Activated CD4-positive, alpha-beta T cell treated with anti-CD3 and anti-CD28 coated beads, Interleukin-2, amount 10 ng/mL, durations not matched to agents 24 days and 14 days (primary cell): Measurements from ENCODE around the gene PACRG. TPM values are rescaled to one million over a fixed set of nuclear protein-coding genes. Genes with fewer than 3 reads are reported as not detected.

ENCODE experiments used
- DNase-seq: peaks from one replicate; pipeline ENCODE4 v3.0.0; 2022
- H3K27ac Mint-ChIP-seq: one replicate; pipeline ENCODE4 v1.8.0; 2022; ENCODE audit warnings: mild to moderate bottlenecking, mixed read lengths
- H3K27me3 Mint-ChIP-seq: one replicate; pipeline ENCODE4 v1.8.0; 2022; ENCODE audit warnings: mixed read lengths
- H3K36me3 Mint-ChIP-seq: one replicate; pipeline ENCODE4 v1.8.0; 2022; ENCODE audit warnings: low read depth, mild to moderate bottlenecking, mixed read lengths
- H3K4me1 Mint-ChIP-seq: one replicate; pipeline ENCODE4 v1.8.0; 2021; ENCODE audit warnings: mixed read lengths
- H3K4me3 Mint-ChIP-seq: one replicate; pipeline ENCODE4 v1.8.0; 2022; ENCODE audit warnings: mild to moderate bottlenecking, moderate library complexity, mixed read lengths
- H3K9me3 Mint-ChIP-seq: one replicate; pipeline ENCODE4 v1.8.0; 2021; ENCODE audit warnings: mixed read lengths
- intact Hi-C: fragments of 100-400 bp; cut with micrococcal nuclease; formaldehyde crosslinking; loops from one replicate; pipeline ENCODE4 v1.15.1; 2023
- total RNA-seq: library from RNA; stranded (reverse); gene quantifications from 2 replicates; pipeline ENCODE4 v1.2.3, GENCODE V29; 2022

Gene PACRG
- total RNA-seq, 1 donor from 2014 or later, result not detected

GRCh38 chr6:163228041-163228440, 500.3 kb downstream of the PACRG start:
- no peak for DNase-seq
- H3K36me3 Mint-ChIP-seq, result no peaks in the 10 kb centered on the region
- no peak overlapping the region for H3K4me3 Mint-ChIP-seq
- no peak overlapping the region for H3K27ac Mint-ChIP-seq
- H3K4me1 Mint-ChIP-seq, result no peaks in the 10 kb centered on the region
- no peaks in the 10 kb centered on the region for H3K27me3 Mint-ChIP-seq
- H3K9me3 Mint-ChIP-seq, result no peaks in the 10 kb centered on the region
- intact Hi-C loops, result no loop called here

- H3K27me3 Mint-ChIP-seq, result no peaks in the 10 kb centered on the region
- intact Hi-C loops, result no loop called here
- no peak overlapping the region for H3K4me3 Mint-ChIP-seq
- H3K9me3 Mint-ChIP-seq, result no peaks in the 10 kb centered on the region
- H3K4me1 Mint-ChIP-seq, result no peaks in the 10 kb centered on the region
- DNase-seq, result no peak
- H3K27ac Mint-ChIP-seq, result no peak overlapping the region
- no peaks in the 10 kb centered on the region for H3K36me3 Mint-ChIP-seq
Measured at GRCh38 chr6:163229050-163229449, 501.3 kb downstream of the PACRG start.

- Mint-ChIP-seq H3K4me3 (no peak overlapping the region), H3K27me3 (peaks cover 2% of the 10 kb centered on the region), H3K4me1 (no peaks in the 10 kb centered on the region), H3K27ac (no peak overlapping the region), H3K36me3 (no peaks in the 10 kb centered on the region), H3K9me3 (no peaks in the 10 kb centered on the region)
- no peak for DNase-seq
- intact Hi-C loops, result no loop called here
Measured at GRCh38 chr6:163230901-163231300, 503.1 kb downstream of the PACRG start.

GRCh38 chr6:163231356-163232014, 503.7 kb downstream of the PACRG start:
- Mint-ChIP-seq H3K27me3 (peaks cover 6% of the 10 kb centered on the region), H3K4me3 (no peak overlapping the region), H3K4me1 (no peaks in the 10 kb centered on the region), H3K36me3 (no peaks in the 10 kb centered on the region), H3K27ac (no peak overlapping the region), H3K9me3 (no peaks in the 10 kb centered on the region)
- no peak for DNase-seq
- intact Hi-C loops, result no loop called here

GRCh38 chr6:163232015-163232523, 504.3 kb downstream of the PACRG start:
- no peaks in the 10 kb centered on the region for H3K9me3 Mint-ChIP-seq
- no peaks in the 10 kb centered on the region for H3K4me1 Mint-ChIP-seq
- H3K27me3 Mint-ChIP-seq, result peaks cover 9% of the 10 kb centered on the region
- DNase-seq, result peak; percentile 26
- no peak overlapping the region for H3K27ac Mint-ChIP-seq
- intact Hi-C loops, result no loop called here
- no peaks in the 10 kb centered on the region for H3K36me3 Mint-ChIP-seq
- no peak overlapping the region for H3K4me3 Mint-ChIP-seq

GRCh38 chr6:163232649-163233048, 504.9 kb downstream of the PACRG start:
- Mint-ChIP-seq H3K4me1 (no peaks in the 10 kb centered on the region), H3K4me3 (no peak overlapping the region), H3K9me3 (no peaks in the 10 kb centered on the region), H3K27me3 (peaks cover 9% of the 10 kb centered on the region), H3K27ac (no peak overlapping the region), H3K36me3 (no peaks in the 10 kb centered on the region)
- no peak for DNase-seq
- intact Hi-C loops, result no loop called here

GRCh38 chr6:163237110-163237509, 509.3 kb downstream of the PACRG start:
- intact Hi-C loops, result no loop called here
- DNase-seq, result no peak
- H3K9me3 Mint-ChIP-seq, result no peaks in the 10 kb centered on the region
- H3K36me3 Mint-ChIP-seq, result no peaks in the 10 kb centered on the region
- H3K4me3 Mint-ChIP-seq, result no peak overlapping the region
- no peaks in the 10 kb centered on the region for H3K4me1 Mint-ChIP-seq
- peaks cover 9% of the 10 kb centered on the region for H3K27me3 Mint-ChIP-seq
- no peak overlapping the region for H3K27ac Mint-ChIP-seq

GRCh38 chr6:163239572-163240340, 512.0 kb downstream of the PACRG start:
- intact Hi-C loops, result no loop called here
- peaks cover 9% of the 10 kb centered on the region for H3K27me3 Mint-ChIP-seq
- no peaks in the 10 kb centered on the region for H3K4me1 Mint-ChIP-seq
- no peak overlapping the region for H3K4me3 Mint-ChIP-seq
- DNase-seq, result no peak
- H3K36me3 Mint-ChIP-seq, result no peaks in the 10 kb centered on the region
- no peaks in the 10 kb centered on the region for H3K9me3 Mint-ChIP-seq
- H3K27ac Mint-ChIP-seq, result no peak overlapping the region

GRCh38 chr6:163240556-163240955, 512.8 kb downstream of the PACRG start:
- no peak for DNase-seq
- H3K27ac Mint-ChIP-seq, result no peak overlapping the region
- peaks cover 7% of the 10 kb centered on the region for H3K27me3 Mint-ChIP-seq
- intact Hi-C loops, result no loop called here
- no peaks in the 10 kb centered on the region for H3K4me1 Mint-ChIP-seq
- H3K4me3 Mint-ChIP-seq, result no peak overlapping the region
- no peaks in the 10 kb centered on the region for H3K9me3 Mint-ChIP-seq
- no peaks in the 10 kb centered on the region for H3K36me3 Mint-ChIP-seq

- H3K4me3 Mint-ChIP-seq, result no peak overlapping the region
- H3K36me3 Mint-ChIP-seq, result no peaks in the 10 kb centered on the region
- H3K27me3 Mint-ChIP-seq, result peaks cover under 1% of the 10 kb centered on the region
- intact Hi-C loops, result no loop called here
- DNase-seq, result no peak
- H3K27ac Mint-ChIP-seq, result no peak overlapping the region
- no peaks in the 10 kb centered on the region for H3K9me3 Mint-ChIP-seq
- no peaks in the 10 kb centered on the region for H3K4me1 Mint-ChIP-seq
Measured at GRCh38 chr6:163241683-163242082, 513.9 kb downstream of the PACRG start.

GRCh38 chr6:163243083-163243482, 515.3 kb downstream of the PACRG start:
- H3K36me3 Mint-ChIP-seq, result no peaks in the 10 kb centered on the region
- intact Hi-C loops, result no loop called here
- no peak for DNase-seq
- no peak overlapping the region for H3K4me3 Mint-ChIP-seq
- H3K27me3 Mint-ChIP-seq, result no peaks in the 10 kb centered on the region
- no peaks in the 10 kb centered on the region for H3K9me3 Mint-ChIP-seq
- H3K27ac Mint-ChIP-seq, result no peak overlapping the region
- no peaks in the 10 kb centered on the region for H3K4me1 Mint-ChIP-seq

- Mint-ChIP-seq H3K4me1 (no peaks in the 10 kb centered on the region), H3K27ac (no peak overlapping the region), H3K9me3 (no peaks in the 10 kb centered on the region), H3K4me3 (no peak overlapping the region), H3K27me3 (no peaks in the 10 kb centered on the region), H3K36me3 (no peaks in the 10 kb centered on the region)
- DNase-seq, result no peak
- intact Hi-C loops, result no loop called here
Measured at GRCh38 chr6:163243692-163244589, 516.2 kb downstream of the PACRG start.

- H3K4me3 Mint-ChIP-seq, result no peak overlapping the region
- H3K27ac Mint-ChIP-seq, result no peak overlapping the region
- intact Hi-C loops, result no loop called here
- peaks cover 5% of the 10 kb centered on the region for H3K27me3 Mint-ChIP-seq
- no peak for DNase-seq
- no peaks in the 10 kb centered on the region for H3K4me1 Mint-ChIP-seq
- no peaks in the 10 kb centered on the region for H3K36me3 Mint-ChIP-seq
- no peaks in the 10 kb centered on the region for H3K9me3 Mint-ChIP-seq
Measured at GRCh38 chr6:163248051-163248450, 520.3 kb downstream of the PACRG start.

- DNase-seq, result no peak
- Mint-ChIP-seq H3K27ac (no peak overlapping the region), H3K4me1 (no peaks in the 10 kb centered on the region), H3K4me3 (no peak overlapping the region), H3K9me3 (no peaks in the 10 kb centered on the region), H3K27me3 (peaks cover 5% of the 10 kb centered on the region), H3K36me3 (no peaks in the 10 kb centered on the region)
- intact Hi-C loops, result no loop called here
Measured at GRCh38 chr6:163249651-163250101, 521.9 kb downstream of the PACRG start.
